K562 (cell line): ENCODE results near the gene FBXO28. TPM values are rescaled to one million over a fixed set of nuclear protein-coding genes. Genes with fewer than 3 reads are reported as not detected.

Source experiments
- CEBPB ChIP-seq: fragments of 450-650 bp; IDR thresholded peaks from 2 replicates; pipeline ENCODE4 v1.6.1; 2016; ENCODE audit warnings: missing genetic modification characterization, missing compliant biosample characterization
- EWSR1 ChIP-seq: fragments of 450-650 bp; IDR thresholded peaks from 2 replicates; pipeline ENCODE4 v1.6.1; 2018; ENCODE audit warnings: borderline replicate concordance, mild to moderate bottlenecking, low read depth, moderate library complexity; ENCODE audit not compliant: partially characterized antibody
- GTF2E2 ChIP-seq: fragments of 200-800 bp; sonication (Bioruptor generic); IDR thresholded peaks from 2 replicates; pipeline ENCODE4 v1.6.1; 2016; ENCODE audit warnings: missing genetic modification characterization, missing compliant biosample characterization
- HDAC1 ChIP-seq, 2 experiments: fragments of 450-650 bp; IDR thresholded peaks; 2 replicates each; pipeline ENCODE4 v1.6.1; 2016 to 2017; ENCODE audit warnings: inconsistent platforms in 1 of 2, mild to moderate bottlenecking in 1 of 2, moderate library complexity in 1 of 2
- MXI1 ChIP-seq: IDR thresholded peaks from 2 replicates; pipeline ENCODE4 v1.6.1; 2011; ENCODE audit warnings: low read depth, mild to moderate bottlenecking, improper control_type of control experiment, low read length
- MYNN ChIP-seq, 2 experiments: sonication (generic); formaldehyde crosslinking in 1 of 2; IDR thresholded peaks; 2 replicates each; pipeline versions ENCODE4 v1.5.0 to v1.6.1; 2016 to 2020; ENCODE audit warnings: antibody characterized with exemption in 1 of 2, missing genetic modification reagents in 1 of 2
- NCOA2 ChIP-seq, 2 experiments: fragments of 450-650 bp; IDR thresholded peaks; 2 replicates each; pipeline ENCODE4 v1.6.1; 2018; ENCODE audit warnings: mild to moderate bottlenecking in 2 of 2, moderate library complexity in 1 of 2; ENCODE audit not compliant: partially characterized antibody in 2 of 2
- NFXL1 ChIP-seq: fragments of 450-650 bp; formaldehyde crosslinking; IDR thresholded peaks from 2 replicates; pipeline ENCODE4 v1.4.0; 2021; ENCODE audit warnings: mild to moderate bottlenecking
- NRF1 ChIP-seq, 2 experiments: fragments of 450-650 bp; IDR thresholded peaks in 1 of 2; conservative IDR thresholded peaks in 1 of 2; 2 replicates each; pipeline ENCODE4 v1.6.1; 2014; ENCODE audit warnings: mild to moderate bottlenecking in 2 of 2
- SETDB1 ChIP-seq: IDR thresholded peaks from one replicate; pipeline ENCODE4 v1.6.1; 2012; ENCODE audit warnings: low read length, control low read depth, inconsistent platforms
- SPI1 ChIP-seq: IDR thresholded peaks from 2 replicates; pipeline ENCODE4 v1.6.1; 2011; ENCODE audit warnings: low read depth, low read length, control low read depth, borderline replicate concordance
- TFAM ChIP-seq: fragments of 250-450 bp; sonication (Bioruptor Pico); conservative IDR thresholded peaks from 2 replicates; pipeline ENCODE4 v1.5.0; 2021; ENCODE audit warnings: mild to moderate bottlenecking, moderate library complexity
- TRIM28 ChIP-seq: fragments of 450-650 bp; IDR thresholded peaks from 2 replicates; pipeline ENCODE4 v1.6.1; 2017
- ZKSCAN8 ChIP-seq: fragments of 200-800 bp; sonication (Bioruptor generic); IDR thresholded peaks from 2 replicates; pipeline ENCODE4 v1.6.1; 2016; ENCODE audit warnings: missing genetic modification characterization, missing compliant biosample characterization
- polyA plus RNA-seq, 8 experiments: library from polyadenylated mRNA; depleted of rRNA in 4 of 8; stranded (reverse) in 5 of 8; unstranded in 3 of 8; fragments of >200 nt; fragmentation: Nextera tagmentation in 2 of 8; fragmentation: Illumina TruSeq in 1 of 8; extraction: Ambion mirVana in 2 of 8; extraction: Trizol in 1 of 8; gene quantifications; 2 replicates each; pipeline versions ENCODE4 v1.2.1 to v1.2.3, GENCODE V29; 2011 to 2014; ENCODE audit warnings: inconsistent platforms in 1 of 8, missing spikeins in 1 of 8
- total RNA-seq, 7 experiments: library from RNA; depleted of rRNA in 6 of 7; stranded (reverse); fragments of >200 nt in 6 of 7; fragmentation: Illumina TruSeq in 2 of 7; extraction: Trizol in 2 of 7; gene quantifications; 2 replicates each; pipeline versions ENCODE4 v1.2.1 to v1.2.3, GENCODE V29; 2011 to 2021; ENCODE audit warnings: low replicate concordance in 1 of 7
- TF ChIP-seq, protein P1 (sequence below): fragments of 250-450 bp; sonication (Bioruptor Pico); IDR thresholded peaks from 2 replicates; pipeline ENCODE4 v1.9.0; 2021; ENCODE audit warnings: mild to moderate bottlenecking, inconsistent platforms
- TF ChIP-seq, protein P2 (sequence below): fragments of 450-650 bp; conservative IDR thresholded peaks from 2 replicates; pipeline ENCODE4 v1.6.1; 2016; ENCODE audit warnings: missing genetic modification characterization, low read depth, mild to moderate bottlenecking, missing compliant biosample characterization, moderate library complexity
- TF ChIP-seq, protein P3 (sequence below), 2 experiments: IDR thresholded peaks; 2 replicates each; pipeline ENCODE4 v1.6.1; 2012; ENCODE audit warnings: improper control_type of control experiment in 2 of 2, low read depth in 2 of 2, low read length in 2 of 2, borderline replicate concordance in 1 of 2
- TF ChIP-seq, protein P4 (sequence below): fragments of 450-650 bp; IDR thresholded peaks from 2 replicates; pipeline ENCODE4 v1.6.1; 2016; ENCODE audit warnings: antibody characterized with exemption
- TF ChIP-seq, protein P5 (sequence below): fragments of 250-450 bp; sonication (Bioruptor Pico); IDR thresholded peaks from 2 replicates; pipeline ENCODE4 v1.8.0; 2021; ENCODE audit warnings: moderate library complexity, mild to moderate bottlenecking, inconsistent platforms

Gene FBXO28
- total and polyA plus RNA-seq, 9 of the 15 experiments (the other 6 are each of a cell fraction or from before 2014, with no cell fraction given) = 4.1 to 34.8 (median 25.3) TPM

DNA sequence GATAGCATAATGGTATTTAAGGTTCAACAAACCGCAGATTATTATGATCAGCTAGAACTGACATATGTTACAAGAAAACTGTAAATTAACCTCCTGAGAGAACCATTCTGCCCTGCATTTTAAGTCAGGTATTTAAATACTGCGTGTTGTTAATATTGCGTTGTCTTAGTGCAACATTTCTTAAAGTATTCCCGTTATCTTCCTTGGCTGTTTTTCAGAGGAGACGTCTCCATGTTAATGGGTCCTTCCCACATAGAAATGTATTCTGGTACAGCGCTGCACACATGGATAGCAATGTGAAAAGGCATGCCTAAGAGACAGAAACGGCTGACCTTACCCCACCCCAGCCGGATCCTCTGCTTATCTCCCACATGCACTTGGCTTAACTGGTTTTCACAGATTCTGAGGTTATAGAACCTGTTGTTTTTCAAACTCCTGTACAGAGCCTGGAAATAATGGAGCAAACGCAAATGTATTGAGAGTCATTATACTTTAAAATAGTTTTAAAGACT, 46.3 kb downstream of the FBXO28 start (continued):
- TF ChIP-seq, protein P1, sequence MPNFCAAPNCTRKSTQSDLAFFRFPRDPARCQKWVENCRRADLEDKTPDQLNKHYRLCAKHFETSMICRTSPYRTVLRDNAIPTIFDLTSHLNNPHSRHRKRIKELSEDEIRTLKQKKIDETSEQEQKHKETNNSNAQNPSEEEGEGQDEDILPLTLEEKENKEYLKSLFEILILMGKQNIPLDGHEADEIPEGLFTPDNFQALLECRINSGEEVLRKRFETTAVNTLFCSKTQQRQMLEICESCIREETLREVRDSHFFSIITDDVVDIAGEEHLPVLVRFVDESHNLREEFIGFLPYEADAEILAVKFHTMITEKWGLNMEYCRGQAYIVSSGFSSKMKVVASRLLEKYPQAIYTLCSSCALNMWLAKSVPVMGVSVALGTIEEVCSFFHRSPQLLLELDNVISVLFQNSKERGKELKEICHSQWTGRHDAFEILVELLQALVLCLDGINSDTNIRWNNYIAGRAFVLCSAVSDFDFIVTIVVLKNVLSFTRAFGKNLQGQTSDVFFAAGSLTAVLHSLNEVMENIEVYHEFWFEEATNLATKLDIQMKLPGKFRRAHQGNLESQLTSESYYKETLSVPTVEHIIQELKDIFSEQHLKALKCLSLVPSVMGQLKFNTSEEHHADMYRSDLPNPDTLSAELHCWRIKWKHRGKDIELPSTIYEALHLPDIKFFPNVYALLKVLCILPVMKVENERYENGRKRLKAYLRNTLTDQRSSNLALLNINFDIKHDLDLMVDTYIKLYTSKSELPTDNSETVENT = no peak
- TF ChIP-seq TFAM (CRISPR knock-in tag) (no peak), MXI1 (peak; percentile 47; the same call in 1 of the 2 replicates), NCOA2 (IDR thresholded peaks at IDR 0.05; ENCODE audit: partially characterized antibody in 2 of 2) (peak; percentile 57 to 70), NRF1 (conservative IDR thresholded peaks at IDR 0.05 in 1 of 2, IDR thresholded peaks at IDR 0.05 in 1 of 2) (peak; percentile 39 to 56; a peak in 3 of 4 replicates), TRIM28 (peak; percentile 89), ZKSCAN8 (peak; percentile 89), SPI1 (no peak), GTF2E2 (tag) (no peak), EWSR1 (no peak), HDAC1 (IDR thresholded peaks at IDR 0.05) (peak; percentile 41 to 98; a peak in 3 of 4 replicates), CEBPB (tag) (peak; percentile 62; the same call in 1 of the 2 replicates), MYNN (IDR thresholded peaks at IDR 0.05) (peak; percentile 72), MYNN (CRISPR knock-in tag; IDR thresholded peaks at IDR 0.05) (no peak), NFXL1 (CRISPR knock-in tag) (no peak), SETDB1 (no peak)
- TF ChIP-seq, protein P2, sequence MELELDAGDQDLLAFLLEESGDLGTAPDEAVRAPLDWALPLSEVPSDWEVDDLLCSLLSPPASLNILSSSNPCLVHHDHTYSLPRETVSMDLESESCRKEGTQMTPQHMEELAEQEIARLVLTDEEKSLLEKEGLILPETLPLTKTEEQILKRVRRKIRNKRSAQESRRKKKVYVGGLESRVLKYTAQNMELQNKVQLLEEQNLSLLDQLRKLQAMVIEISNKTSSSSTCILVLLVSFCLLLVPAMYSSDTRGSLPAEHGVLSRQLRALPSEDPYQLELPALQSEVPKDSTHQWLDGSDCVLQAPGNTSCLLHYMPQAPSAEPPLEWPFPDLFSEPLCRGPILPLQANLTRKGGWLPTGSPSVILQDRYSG (tag) = peak; percentile 71; the same call in 1 of the 2 replicates
- TF ChIP-seq, protein P3, sequence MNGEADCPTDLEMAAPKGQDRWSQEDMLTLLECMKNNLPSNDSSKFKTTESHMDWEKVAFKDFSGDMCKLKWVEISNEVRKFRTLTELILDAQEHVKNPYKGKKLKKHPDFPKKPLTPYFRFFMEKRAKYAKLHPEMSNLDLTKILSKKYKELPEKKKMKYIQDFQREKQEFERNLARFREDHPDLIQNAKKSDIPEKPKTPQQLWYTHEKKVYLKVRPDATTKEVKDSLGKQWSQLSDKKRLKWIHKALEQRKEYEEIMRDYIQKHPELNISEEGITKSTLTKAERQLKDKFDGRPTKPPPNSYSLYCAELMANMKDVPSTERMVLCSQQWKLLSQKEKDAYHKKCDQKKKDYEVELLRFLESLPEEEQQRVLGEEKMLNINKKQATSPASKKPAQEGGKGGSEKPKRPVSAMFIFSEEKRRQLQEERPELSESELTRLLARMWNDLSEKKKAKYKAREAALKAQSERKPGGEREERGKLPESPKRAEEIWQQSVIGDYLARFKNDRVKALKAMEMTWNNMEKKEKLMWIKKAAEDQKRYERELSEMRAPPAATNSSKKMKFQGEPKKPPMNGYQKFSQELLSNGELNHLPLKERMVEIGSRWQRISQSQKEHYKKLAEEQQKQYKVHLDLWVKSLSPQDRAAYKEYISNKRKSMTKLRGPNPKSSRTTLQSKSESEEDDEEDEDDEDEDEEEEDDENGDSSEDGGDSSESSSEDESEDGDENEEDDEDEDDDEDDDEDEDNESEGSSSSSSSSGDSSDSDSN (IDR thresholded peaks at IDR 0.05; ENCODE audit: borderline replicate concordance in 1 of 2, low read depth in 2 of 2, low read length in 2 of 2) = peak in 1 of 2 experiments; percentile 47; a peak in 1 of 4 replicates
- TF ChIP-seq, protein P4, sequence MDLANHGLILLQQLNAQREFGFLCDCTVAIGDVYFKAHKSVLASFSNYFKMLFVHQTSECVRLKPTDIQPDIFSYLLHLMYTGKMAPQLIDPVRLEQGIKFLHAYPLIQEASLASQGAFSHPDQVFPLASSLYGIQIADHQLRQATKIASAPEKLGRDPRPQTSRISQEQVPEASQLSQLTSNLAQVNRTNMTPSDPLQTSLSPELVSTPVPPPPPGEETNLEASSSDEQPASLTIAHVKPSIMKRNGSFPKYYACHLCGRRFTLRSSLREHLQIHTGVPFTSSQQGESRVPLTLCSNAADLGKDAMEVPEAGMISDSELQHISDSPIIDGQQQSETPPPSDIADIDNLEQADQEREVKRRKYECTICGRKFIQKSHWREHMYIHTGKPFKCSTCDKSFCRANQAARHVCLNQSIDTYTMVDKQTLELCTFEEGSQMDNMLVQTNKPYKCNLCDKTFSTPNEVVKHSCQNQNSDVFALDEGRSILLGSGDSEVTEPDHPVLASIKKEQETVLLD = peak; percentile 58; the same call in 1 of the 2 replicates
- TF ChIP-seq, protein P5, sequence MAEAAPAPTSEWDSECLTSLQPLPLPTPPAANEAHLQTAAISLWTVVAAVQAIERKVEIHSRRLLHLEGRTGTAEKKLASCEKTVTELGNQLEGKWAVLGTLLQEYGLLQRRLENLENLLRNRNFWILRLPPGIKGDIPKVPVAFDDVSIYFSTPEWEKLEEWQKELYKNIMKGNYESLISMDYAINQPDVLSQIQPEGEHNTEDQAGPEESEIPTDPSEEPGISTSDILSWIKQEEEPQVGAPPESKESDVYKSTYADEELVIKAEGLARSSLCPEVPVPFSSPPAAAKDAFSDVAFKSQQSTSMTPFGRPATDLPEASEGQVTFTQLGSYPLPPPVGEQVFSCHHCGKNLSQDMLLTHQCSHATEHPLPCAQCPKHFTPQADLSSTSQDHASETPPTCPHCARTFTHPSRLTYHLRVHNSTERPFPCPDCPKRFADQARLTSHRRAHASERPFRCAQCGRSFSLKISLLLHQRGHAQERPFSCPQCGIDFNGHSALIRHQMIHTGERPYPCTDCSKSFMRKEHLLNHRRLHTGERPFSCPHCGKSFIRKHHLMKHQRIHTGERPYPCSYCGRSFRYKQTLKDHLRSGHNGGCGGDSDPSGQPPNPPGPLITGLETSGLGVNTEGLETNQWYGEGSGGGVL (CRISPR knock-in tag) = no peak
